Medulla oblongata (tissue), 1 donor: ENCODE data around the gene DCUN1D3.
A peak's percentile ranks its signal among the peaks of the same experiment; 100 is the strongest.
"Not testable (repeated sequence)": the region's sequence is repeated elsewhere in the genome, so short reads cannot be mapped to it uniquely, and the experiment has no call there.

Source experiments
- DNase-seq: peaks from one replicate; pipeline ENCODE4 v3.0.0-alpha.2; 2015; ENCODE audit errors: extremely low spot score

Gene DCUN1D3

DNA sequence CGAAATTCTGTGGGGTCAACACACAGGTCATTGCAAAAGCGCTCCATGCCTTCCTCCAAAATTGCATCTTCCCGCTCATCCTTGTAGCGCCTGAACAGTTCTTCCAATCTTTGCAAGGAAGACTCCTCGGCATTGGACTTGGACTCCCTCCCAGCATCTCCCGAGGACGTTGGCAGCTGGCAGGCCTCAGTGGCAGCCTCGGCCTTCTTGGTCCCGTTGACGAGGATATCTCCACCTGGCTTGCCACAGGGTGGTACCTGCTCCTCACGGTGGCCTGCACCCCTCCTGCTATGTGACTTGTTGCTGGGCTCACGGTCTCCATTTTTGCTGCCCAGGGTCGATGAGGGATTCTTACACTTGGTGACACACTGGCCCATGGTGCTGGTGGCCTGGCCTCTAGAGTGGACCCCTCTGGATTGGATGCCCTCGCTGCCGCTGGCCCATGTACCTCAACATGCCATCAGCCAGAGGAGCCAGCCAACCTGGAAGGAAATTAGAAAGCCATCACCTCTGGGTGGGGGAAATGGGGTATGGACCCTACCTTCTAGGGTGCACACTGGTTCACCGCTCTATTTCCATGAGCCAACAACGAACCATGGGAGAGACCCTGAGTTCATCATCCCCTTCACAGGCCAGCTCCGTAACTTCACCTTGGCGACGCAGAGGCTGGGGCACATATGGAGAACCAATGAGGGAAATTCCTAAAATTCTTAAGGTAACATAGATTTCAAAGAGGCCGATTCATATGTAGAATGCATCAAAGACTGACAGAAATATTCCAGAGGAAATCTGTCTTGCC is 37.8 kb downstream of the DCUN1D3 start:
- no peak for DNase-seq

DNA sequence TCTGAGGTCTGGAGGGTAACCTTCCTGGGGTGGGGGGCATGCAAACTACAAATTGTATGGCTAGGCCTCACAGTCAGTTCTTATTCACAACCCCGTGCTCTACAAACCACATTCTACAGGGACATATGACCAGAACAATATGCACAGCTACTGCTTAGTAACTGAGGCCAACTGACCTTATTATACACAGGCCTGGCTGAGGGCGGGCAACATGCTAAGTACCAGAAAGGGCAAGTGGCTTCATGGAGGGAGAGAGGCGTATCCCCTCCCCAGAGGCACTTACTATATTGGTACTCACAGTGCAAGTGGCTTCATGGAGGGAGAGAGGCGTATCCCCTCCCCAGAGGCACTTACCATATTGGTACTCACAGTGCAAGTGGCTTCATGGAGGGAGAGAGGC is 39.2 kb downstream of the DCUN1D3 start:
- DNase-seq = not testable (repeated sequence)

GRCh38 chr16:20860361-20860760 is 39.8 kb downstream of the DCUN1D3 start:
- peak; percentile 31 for DNase-seq

GRCh38 chr16:20859699-20860098 is 40.5 kb downstream of the DCUN1D3 start:
- DNase-seq = peak; percentile 47

GRCh38 chr16:20859229-20859628 is 40.9 kb downstream of the DCUN1D3 start:
- no peak for DNase-seq

GRCh38 chr16:20857281-20857680 is 42.9 kb downstream of the DCUN1D3 start:
- no peak for DNase-seq

DNA sequence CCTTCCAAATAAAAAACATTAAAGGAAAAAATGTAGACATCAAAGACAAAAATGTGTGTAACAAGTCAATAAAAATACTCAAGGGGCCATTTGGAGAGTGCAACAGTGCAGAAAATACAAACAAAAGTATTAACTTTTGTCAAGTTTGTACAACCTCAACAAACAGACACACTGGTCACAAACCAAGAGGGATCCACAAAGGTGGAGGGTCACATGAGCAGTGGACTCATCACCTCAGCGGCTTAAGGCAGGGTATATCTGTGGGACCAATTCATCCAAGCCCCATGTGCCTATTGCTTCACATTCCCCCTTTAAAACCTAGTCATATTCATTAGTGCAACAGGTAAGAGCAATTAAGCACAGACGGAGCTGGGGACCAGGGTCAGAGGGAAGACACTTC is 45.2 kb downstream of the DCUN1D3 start:
- no peak for DNase-seq

- no peak for DNase-seq
Observed at GRCh38 chr16:20853981-20854620, 46.1 kb downstream of the DCUN1D3 start.

DNA sequence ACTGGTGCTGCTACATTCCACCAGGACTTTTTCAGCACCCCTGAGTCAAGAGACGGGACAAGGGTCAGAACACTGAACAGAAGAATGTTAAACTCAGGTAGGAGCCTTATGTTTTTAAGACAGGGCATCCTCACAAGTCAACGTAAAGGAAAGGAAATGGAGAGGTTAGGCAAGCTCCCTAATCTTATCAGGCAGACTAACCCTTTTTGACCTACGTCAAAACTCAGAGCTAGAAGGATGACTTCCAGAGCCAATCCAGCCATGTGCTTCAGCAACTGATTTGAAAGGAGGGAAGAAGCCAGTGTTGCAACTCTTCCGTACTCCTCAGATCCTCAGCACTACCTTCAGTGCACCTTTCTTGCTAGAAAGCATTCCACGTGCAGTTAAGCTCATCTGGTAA is 47.0 kb downstream of the DCUN1D3 start:
- DNase-seq = no peak

DNA sequence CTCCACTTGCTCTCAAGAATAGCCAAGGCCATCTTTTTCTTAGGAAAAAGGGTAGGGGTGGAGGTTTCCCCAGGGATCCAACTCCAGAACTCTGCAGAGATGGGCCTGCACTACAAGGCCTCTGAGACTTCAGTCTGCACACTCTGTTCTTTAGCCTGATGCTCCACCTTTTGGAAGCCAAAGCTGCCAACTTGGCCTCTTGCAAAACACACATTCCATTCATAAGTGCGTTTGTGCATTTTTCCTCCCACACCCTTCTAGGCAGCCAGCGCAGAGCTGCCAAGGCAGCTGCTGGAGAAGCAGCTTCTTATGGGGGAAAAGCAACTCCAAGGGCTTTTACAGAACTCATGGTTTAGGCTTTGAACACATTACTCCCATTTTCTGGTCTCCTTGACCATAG is 48.6 kb downstream of the DCUN1D3 start:
- DNase-seq = peak; percentile 40

- DNase-seq = no peak
Observed at GRCh38 chr16:20850981-20851380, 49.2 kb downstream of the DCUN1D3 start.

- peak; percentile 86 for DNase-seq
Observed at GRCh38 chr16:20849589-20850390, 50.4 kb downstream of the DCUN1D3 start.

GRCh38 chr16:20847550-20847949 is 52.6 kb downstream of the DCUN1D3 start:
- no peak for DNase-seq

DNA sequence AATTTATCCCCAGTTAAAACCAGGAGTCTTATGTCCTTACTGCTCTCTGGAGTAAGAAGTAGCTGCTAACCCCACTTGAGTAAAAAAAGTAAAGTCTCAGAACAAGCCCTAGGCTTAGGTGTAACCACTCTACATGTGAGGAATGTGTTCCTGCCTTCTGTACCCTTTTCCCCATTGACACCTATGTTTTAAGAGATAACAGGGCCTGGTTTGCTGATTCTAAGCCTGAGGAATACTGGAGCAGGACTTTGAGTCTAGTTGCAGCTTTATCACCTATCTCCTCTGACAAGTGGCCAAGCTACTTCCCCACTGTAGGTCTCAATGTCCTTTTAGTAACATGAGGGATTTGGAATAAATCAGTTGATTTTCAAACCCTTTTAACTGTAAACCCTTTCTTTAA is 53.6 kb downstream of the DCUN1D3 start:
- no peak for DNase-seq

DNA sequence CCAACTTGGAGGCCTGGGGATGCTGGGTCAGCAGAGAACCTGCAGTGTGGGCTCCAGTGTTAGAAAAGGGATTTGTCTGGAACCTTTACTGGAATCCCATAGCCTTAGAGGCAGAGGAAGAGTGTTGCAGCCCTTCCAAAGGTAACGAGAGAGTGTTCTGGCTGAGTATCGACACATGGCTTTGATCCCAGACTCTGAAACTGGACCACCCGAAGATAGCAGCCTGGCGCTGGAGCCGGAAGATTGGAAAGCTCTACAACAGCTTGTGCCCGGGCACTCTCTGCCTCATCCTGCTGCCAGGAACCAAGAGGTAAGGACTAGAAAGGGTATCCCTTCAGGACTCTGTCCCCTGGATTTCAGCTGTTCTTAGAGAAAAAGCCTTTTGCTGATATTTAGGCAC is 54.1 kb downstream of the DCUN1D3 start:
- no peak for DNase-seq

GRCh38 chr16:20844588-20844987 is 55.6 kb downstream of the DCUN1D3 start:
- no peak for DNase-seq

- no peak for DNase-seq
Observed at GRCh38 chr16:20844054-20844453, 56.1 kb downstream of the DCUN1D3 start.

- no peak for DNase-seq
Observed at GRCh38 chr16:20839504-20839903, 60.7 kb downstream of the DCUN1D3 start.

- DNase-seq = no peak
Observed at GRCh38 chr16:20838240-20838639, 61.9 kb downstream of the DCUN1D3 start.

GRCh38 chr16:20833086-20833485 is 67.1 kb downstream of the DCUN1D3 start:
- DNase-seq = peak; percentile 15

- DNase-seq = no peak
Observed at GRCh38 chr16:20830372-20830771, 69.8 kb downstream of the DCUN1D3 start.

DNA sequence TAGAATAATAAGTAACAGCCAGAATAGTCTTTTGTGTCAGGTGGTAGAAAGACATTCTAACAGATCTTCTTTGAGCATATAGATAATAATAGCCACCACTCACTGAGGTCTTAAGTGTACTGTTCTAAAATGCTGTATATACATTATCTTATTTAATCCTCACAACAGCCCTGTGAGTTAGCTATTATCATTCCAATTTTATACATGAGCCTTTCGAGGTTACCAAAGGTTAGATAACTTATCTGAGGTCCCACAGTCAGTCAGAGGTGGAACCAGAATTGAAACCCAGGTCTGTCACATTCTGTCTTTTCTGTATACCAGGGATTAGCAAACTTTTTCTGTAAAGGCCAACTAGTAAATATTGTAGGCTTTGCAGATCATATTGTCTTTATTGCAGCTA is 70.6 kb downstream of the DCUN1D3 start:
- no peak for DNase-seq
